Upper lobe of left lung (tissue), 4 donors: Measurements from ENCODE around the gene GLRA2.

Source experiments
- CTCF ChIP-seq, 6 experiments: fragments of 450-650 bp in 4 of 6; fragments of 200-600 bp in 2 of 6; sonication (generic) in 2 of 6; IDR thresholded peaks; one replicate each; pipeline ENCODE4 v1.5.1; 2016 to 2019; ENCODE audit warnings: antibody characterized with exemption in 6 of 6
- POLR2A ChIP-seq, 4 donors: fragments of 450-650 bp; IDR thresholded peaks; one replicate each; pipeline ENCODE4 v1.5.1; 2016 to 2017; ENCODE audit warnings: antibody characterized with exemption in 4 of 4, mild to moderate bottlenecking in 2 of 4

- no peak for TF ChIP-seq POLR2A (IDR thresholded peaks at IDR 0.05)
- TF ChIP-seq CTCF (IDR thresholded peaks at IDR 0.05): no peak
Observed at GRCh38 chrX:14694611-14695010, 165.3 kb downstream of the GLRA2 start.
